Suprapubic skin (tissue), 3 donors: ENCODE measurements around the gene DNAJC6.

Experiments used
- CTCF ChIP-seq, 2 donors: fragments of 200-600 bp in 1 of 2; fragments of 450-650 bp in 1 of 2; sonication (generic) in 1 of 2; IDR thresholded peaks; one replicate each; pipeline ENCODE4 v1.5.1; 2016 to 2019; ENCODE audit warnings: antibody characterized with exemption in 2 of 2, mild to moderate bottlenecking in 1 of 2, moderate library complexity in 1 of 2
- EP300 ChIP-seq: sonication (generic); formaldehyde crosslinking; IDR thresholded peaks from one replicate; pipeline ENCODE4 v1.6.1; 2017; ENCODE audit warnings: antibody characterized with exemption
- POLR2A ChIP-seq, 2 donors: fragments of 450-650 bp; IDR thresholded peaks; one replicate each; pipeline ENCODE4 v1.6.1; 2017; ENCODE audit warnings: antibody characterized with exemption in 2 of 2, mild to moderate bottlenecking in 2 of 2, moderate library complexity in 2 of 2

- no peak for TF ChIP-seq CTCF (IDR thresholded peaks at IDR 0.05)
- TF ChIP-seq EP300: no peak
- TF ChIP-seq POLR2A (IDR thresholded peaks at IDR 0.05): no peak
Observed at GRCh38 chr1:65409816-65410326, 100.5 kb downstream of the DNAJC6 start.
